Adipocyte (in vitro differentiated cells): ENCODE measurements around the gene FMOD.

Source experiments
- DNase-seq: peaks from one replicate; pipeline ENCODE4 v3.0.0-alpha.2; 2015; ENCODE audit warnings: low read depth
- H3K27me3 ChIP-seq: replicated peaks from 2 replicates; pipeline ENCODE4 v1.7.0; 2013; ENCODE audit warnings: mild to moderate bottlenecking, low read length, moderate library complexity; ENCODE audit not compliant: control insufficient read depth, insufficient read depth
- H3K36me3 ChIP-seq: 2 replicates; pipeline ENCODE4 v1.7.0; 2013; ENCODE audit warnings: low read length, mild to moderate bottlenecking, moderate library complexity; ENCODE audit not compliant: control insufficient read depth, insufficient read depth, severe bottlenecking
- H3K4me1 ChIP-seq: 2 replicates; pipeline ENCODE4 v1.7.0; 2013; ENCODE audit warnings: mild to moderate bottlenecking, low read length, moderate library complexity; ENCODE audit not compliant: control insufficient read depth, insufficient read depth
- H3K4me3 ChIP-seq: 2 replicates; pipeline ENCODE4 v1.7.0; 2013; ENCODE audit warnings: mild to moderate bottlenecking, low read length, moderate library complexity
- H3K9ac ChIP-seq: 2 replicates; pipeline ENCODE4 v1.7.0; 2013; ENCODE audit warnings: mild to moderate bottlenecking, low read length, moderate library complexity
- H3K9me3 ChIP-seq: 2 replicates; pipeline ENCODE4 v1.7.0; 2013; ENCODE audit warnings: mild to moderate bottlenecking, low read length, moderate library complexity; ENCODE audit not compliant: control insufficient read depth

FMOD gene

DNA sequence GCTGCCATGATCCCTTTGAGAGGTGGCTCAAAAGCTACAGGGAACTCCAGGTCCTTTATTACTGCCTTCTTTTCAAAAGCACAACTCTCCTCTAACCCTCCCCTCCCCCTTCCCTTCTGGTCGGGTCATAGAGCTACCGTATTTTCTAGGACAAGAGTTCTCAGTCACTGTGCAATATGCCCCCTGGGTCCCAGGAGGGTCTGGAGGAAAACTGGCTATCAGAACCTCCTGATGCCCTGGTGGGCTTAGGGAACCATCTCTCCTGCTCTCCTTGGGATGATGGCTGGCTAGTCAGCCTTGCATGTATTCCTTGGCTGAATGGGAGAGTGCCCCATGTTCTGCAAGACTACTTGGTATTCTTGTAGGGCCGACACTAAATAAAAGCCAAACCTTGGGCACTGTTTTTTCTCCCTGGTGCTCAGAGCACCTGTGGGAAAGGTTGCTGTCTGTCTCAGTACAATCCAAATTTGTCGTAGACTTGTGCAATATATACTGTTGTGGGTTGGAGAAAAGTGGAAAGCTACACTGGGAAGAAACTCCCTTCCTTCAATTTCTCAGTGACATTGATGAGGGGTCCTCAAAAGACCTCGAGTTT, 42.5 kb downstream of the FMOD start:
- Histone ChIP-seq H3K4me1 (peaks cover 34% of the 10 kb centered on the region), H3K9me3 (no peaks in the 10 kb centered on the region), H3K36me3 (peaks cover 22% of the 10 kb centered on the region), H3K4me3 (peak overlapping the region; percentile 97), H3K27me3 (no peaks in the 10 kb centered on the region), H3K9ac (peak overlapping the region; percentile 53)
- no peak for DNase-seq

DNA sequence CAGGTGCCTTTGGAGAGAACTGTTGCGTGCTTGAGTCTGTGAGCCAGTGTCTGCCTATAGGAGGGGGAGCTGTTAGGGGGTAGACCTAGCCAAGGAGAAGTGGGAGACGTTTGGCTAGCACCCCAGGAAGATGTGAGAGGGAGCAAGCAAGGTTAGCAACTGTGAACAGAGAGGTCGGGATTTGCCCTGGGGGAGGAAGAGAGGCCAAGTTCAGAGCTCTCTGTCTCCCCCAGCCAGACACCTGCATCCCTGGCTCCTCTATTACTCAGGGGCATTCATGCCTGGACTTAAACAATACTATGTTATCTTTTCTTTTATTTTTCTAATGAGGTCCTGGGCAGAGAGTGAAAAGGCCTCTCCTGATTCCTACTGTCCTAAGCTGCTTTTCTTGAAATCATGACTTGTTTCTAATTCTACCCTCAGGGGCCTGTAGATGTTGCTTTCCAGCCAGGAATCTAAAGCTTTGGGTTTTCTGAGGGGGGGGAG, 43.2 kb downstream of the FMOD start:
- Histone ChIP-seq H3K4me3 (peak overlapping the region; percentile 97), H3K4me1 (peaks cover 34% of the 10 kb centered on the region), H3K9me3 (no peaks in the 10 kb centered on the region), H3K27me3 (no peaks in the 10 kb centered on the region), H3K9ac (peak overlapping the region; percentile 53), H3K36me3 (peaks cover 22% of the 10 kb centered on the region)
- DNase-seq = no peak

DNA sequence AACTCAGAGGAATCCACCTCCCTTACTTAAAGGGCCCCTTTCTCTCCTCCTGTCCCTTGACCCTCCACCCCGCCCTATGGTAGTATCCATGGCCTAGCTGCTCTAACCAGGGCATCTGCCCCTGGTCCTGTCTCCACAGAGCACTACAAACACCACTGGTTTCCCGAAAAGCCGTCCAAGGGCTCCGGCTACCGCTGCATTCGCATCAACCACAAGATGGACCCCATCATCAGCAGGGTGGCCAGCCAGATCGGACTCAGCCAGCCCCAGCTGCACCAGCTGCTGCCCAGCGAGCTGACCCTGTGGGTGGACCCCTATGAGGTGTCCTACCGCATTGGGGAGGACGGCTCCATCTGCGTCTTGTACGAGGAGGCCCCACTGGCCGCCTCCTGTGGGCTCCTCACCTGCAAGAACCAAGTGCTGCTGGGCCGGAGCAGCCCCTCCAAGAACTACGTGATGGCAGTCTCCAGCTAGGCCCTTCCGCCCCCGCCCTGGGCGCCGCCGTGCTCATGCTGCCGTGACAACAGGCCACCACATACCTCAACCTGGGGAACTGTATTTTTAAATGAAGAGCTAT, 43.9 kb downstream of the FMOD start:
- H3K27me3 ChIP-seq = no peaks in the 10 kb centered on the region
- peaks cover 22% of the 10 kb centered on the region for H3K36me3 ChIP-seq
- H3K4me3 ChIP-seq = peak overlapping the region; percentile 97
- peaks cover 34% of the 10 kb centered on the region for H3K4me1 ChIP-seq
- DNase-seq = no peak
- no peaks in the 10 kb centered on the region for H3K9me3 ChIP-seq
- peak overlapping the region; percentile 97 for H3K9ac ChIP-seq

DNA sequence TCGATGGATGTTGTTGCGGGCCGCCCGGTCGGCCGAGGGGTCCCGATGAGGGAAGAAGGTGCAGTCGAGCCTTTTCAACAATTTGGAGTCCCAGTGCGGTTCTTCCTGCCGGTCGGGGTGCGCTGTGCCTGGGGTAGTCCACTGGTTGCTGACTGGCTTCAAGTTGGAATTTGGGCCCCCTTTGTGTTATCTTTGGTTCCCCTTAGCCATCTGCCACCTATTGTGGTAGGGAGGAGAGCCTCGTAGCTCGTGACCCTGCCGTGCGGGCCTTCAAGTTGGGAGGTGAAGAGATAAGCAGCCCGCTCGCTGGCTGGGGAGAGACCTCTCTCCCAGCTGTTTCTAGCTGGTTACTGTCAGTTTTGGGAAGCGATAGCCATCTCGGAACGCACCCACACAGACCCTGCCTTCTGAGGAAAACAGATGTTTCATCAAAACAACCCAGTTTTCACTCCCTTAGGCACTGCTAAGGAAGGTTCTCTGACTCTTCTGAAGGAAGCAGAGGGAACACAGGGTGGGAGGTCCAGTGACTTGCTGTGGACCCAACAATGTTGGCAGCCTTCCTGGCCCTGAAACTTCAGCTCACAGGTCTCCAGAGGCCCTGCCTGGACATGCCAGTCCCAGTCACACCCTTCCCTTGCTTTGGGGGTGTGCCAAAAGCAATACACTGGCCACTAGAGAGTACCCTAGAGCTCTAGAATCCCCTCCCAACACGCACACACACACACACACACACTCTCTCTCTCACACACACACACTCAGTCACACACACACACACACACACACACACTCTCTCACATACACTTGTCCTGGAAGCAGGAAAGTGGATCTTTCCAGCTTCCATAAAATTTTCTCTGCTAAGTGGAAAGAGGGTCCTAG, 44.6 kb downstream of the FMOD start:
- peak; percentile 94 for DNase-seq
- Histone ChIP-seq H3K36me3 (peaks cover 22% of the 10 kb centered on the region), H3K27me3 (no peaks in the 10 kb centered on the region)

DNA sequence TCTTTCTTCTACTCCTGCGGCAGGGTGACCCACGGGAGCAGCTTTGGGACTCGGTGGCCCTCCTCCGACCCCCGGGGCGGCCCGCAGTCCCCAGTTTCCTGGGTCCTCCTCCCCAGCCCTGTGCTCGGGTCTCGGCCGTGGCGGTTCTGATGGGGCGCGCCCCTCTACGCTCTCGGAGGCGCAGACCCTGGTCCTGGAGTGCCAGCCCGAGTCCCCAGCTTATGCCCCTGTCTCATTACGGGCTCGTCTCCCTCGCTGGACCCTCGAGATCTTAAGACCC, 45.2 kb downstream of the FMOD start:
- Histone ChIP-seq H3K27me3 (no peaks in the 10 kb centered on the region), H3K9me3 (no peaks in the 10 kb centered on the region), H3K4me1 (peaks cover 34% of the 10 kb centered on the region), H3K4me3 (peak overlapping the region; percentile 97), H3K9ac (peak overlapping the region; percentile 97), H3K36me3 (peaks cover 22% of the 10 kb centered on the region)
- DNase-seq = peak; percentile 42

More for the DNA sequence above, 44.6 kb downstream of the FMOD start:
- H3K4me3 ChIP-seq = peak overlapping the region; percentile 97
- H3K9ac ChIP-seq = peak overlapping the region; percentile 97
- no peaks in the 10 kb centered on the region for H3K9me3 ChIP-seq
- peaks cover 34% of the 10 kb centered on the region for H3K4me1 ChIP-seq

DNA sequence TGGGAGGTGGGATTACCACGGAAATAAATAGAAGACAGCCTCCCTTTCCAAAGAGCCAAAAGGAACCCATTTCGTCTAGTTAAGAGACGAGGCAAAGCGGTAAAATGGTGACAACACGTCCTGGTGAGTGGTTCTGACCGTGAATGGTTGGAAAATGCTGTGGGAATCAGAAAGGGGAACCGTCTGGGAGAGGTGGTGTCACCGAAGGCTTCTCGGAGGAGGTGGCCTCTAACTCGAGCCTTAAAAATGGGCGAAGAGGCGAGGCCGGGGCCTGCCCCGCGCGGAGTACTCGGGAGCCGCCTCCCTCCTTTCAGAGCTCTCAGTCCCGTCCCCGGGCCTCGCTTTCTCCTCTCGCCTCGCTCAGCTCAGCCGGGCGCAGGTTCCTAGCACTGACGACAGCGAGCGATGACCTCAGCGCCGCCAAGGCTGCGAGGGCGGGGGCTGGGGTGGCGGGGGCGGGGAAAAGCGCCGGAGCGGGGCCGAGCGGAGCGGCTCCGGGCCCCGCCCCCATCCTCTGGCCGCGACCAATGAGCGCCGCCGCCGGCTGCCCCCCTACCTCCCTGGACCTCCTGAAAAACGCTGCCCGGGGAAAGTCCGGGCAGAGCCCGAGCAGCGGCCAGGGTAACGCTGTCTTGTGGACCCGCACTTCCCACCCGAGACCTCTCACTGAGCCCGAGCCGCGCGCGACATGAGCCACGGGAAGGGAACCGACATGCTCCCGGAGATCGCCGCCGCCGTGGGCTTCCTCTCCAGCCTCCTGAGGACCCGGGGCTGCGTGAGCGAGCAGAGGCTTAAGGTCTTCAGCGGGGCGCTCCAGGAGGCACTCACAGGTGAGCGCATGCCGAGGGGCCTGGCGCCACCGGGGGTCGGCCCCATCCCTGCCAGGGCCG, 45.8 kb downstream of the FMOD start, which contains the start of gene BTG2:
TSS of gene BTG2 (plus strand) at position 601 of the 890 bp plus-strand sequence. CDS start at position 689, 88 bp downstream.
- H3K4me3 ChIP-seq = peak within 1 kb of the TSS; percentile 97
- peaks cover 34% of the 10 kb centered on the region for H3K4me1 ChIP-seq
- H3K9me3 ChIP-seq = no peaks in the 10 kb centered on the region
- peaks cover 3% of the 10 kb centered on the region for H3K27me3 ChIP-seq
- peak; percentile 98 for DNase-seq
- peak within 1 kb of the TSS; percentile 97 for H3K9ac ChIP-seq
- H3K36me3 ChIP-seq = peaks cover 22% of the 10 kb centered on the region

DNA sequence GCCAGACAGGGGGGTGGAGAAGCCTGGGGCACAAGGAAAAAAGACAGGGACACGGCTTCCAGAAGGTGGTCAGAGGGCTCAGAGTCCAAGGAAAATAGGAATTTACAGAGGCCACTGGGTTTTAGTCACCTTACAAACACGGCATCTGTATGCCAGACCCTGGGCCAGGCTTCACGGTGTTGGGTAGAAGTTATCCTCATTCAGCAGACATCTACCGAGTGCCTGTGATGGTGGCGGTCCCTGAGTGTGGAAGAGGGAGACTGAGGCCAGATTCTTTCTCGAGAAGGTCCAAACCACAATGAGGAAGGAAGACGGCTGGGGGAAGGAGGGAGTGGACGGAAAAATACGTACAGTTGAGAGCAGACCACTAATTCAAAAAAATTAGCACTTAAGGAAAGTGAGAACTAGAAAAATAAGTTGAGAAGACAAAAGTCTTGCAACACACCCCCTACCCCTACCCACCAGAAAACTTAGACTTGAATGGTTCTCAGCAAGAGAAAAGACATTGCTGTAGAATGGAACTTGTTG, 46.5 kb downstream of the FMOD start:
- peaks cover 32% of the 10 kb centered on the region for H3K4me1 ChIP-seq
- H3K27me3 ChIP-seq = peaks cover 3% of the 10 kb centered on the region
- peak overlapping the region; percentile 76 for H3K4me3 ChIP-seq
- H3K36me3 ChIP-seq = peaks cover 20% of the 10 kb centered on the region
- DNase-seq = no peak
- H3K9me3 ChIP-seq = no peaks in the 10 kb centered on the region
- peak overlapping the region; percentile 81 for H3K9ac ChIP-seq

DNA sequence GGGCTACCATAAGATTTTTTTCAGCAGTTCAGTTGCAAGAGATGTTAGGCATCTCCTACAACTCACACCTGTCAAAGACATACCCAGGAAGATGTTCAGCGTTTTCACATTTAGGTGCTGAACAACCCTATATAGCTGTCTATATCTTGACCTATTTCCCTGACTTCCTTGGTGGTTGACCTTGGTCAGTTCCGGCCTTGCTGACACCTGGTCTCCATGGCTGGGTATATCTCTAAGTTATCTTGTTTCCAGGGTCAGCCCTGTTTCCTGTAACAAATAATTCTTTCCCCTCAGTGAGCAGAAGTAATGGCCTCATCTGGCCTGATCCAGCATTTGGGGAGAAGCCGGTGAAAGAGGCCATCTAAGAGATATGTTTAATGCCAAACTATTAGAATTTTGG, 48.0 kb downstream of the FMOD start:
- H3K27me3 ChIP-seq = peaks cover 7% of the 10 kb centered on the region
- no peaks in the 10 kb centered on the region for H3K9me3 ChIP-seq

DNA sequence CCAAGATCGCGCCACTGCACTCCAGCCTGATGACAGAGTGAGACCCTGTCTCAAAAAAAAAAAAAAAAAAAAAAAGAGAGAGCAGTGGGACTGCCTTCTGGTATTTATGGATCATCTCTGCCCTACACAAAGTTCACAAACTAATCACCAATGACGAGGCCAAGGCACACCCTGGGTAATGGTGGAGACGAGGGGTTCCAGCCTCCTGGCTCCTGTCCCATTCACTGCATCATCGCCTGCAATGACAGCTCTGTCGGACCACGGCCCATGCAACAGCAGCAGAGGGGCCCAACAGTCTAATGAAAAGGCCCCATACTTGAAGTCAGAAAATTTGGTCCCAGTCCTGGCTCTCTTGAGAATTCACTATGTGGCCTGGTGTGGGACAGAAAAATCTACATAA, 48.5 kb downstream of the FMOD start:
- peaks cover 7% of the 10 kb centered on the region for H3K27me3 ChIP-seq
- H3K36me3 ChIP-seq = no peaks in the 10 kb centered on the region

More for the DNA sequence above, 48.0 kb downstream of the FMOD start:
- H3K9ac ChIP-seq = no peak overlapping the region
- H3K4me3 ChIP-seq = no peak overlapping the region
- peaks cover 4% of the 10 kb centered on the region for H3K36me3 ChIP-seq
- peaks cover 17% of the 10 kb centered on the region for H3K4me1 ChIP-seq
- no peak for DNase-seq

DNA sequence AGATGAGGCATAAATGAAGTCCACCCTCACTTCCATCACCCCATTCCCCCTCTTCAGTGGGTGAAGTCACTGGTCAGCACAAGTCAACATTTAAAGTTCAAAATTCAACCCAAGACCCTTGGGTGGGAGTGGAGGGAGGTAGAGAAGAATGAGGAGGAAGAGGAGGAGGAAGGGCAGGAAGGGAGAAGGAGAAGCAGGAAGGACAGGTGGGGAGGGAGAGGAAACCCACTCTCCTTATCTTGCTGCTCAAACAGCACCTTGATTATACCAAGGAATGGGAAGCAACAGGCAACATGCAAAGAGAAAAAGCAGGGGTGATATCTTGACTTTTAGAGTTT, 49.6 kb downstream of the FMOD start:
- peaks cover 7% of the 10 kb centered on the region for H3K27me3 ChIP-seq
- H3K36me3 ChIP-seq = no peaks in the 10 kb centered on the region
- no peak overlapping the region for H3K4me3 ChIP-seq
- no peak overlapping the region for H3K9ac ChIP-seq
- H3K4me1 ChIP-seq = peaks cover 5% of the 10 kb centered on the region
- no peaks in the 10 kb centered on the region for H3K9me3 ChIP-seq
- no peak for DNase-seq

More for the DNA sequence above, 48.5 kb downstream of the FMOD start:
- Histone ChIP-seq H3K4me3 (no peak overlapping the region), H3K9me3 (no peaks in the 10 kb centered on the region), H3K4me1 (peaks cover 12% of the 10 kb centered on the region), H3K9ac (no peak overlapping the region)
- DNase-seq = no peak
